ENCODE results near the gene DUOX1. TPM values are rescaled to one million over a fixed set of nuclear protein-coding genes. Genes with fewer than 3 reads are reported as not detected.

DUOX1 gene
- polyA plus RNA-seq, 1 of the 3 experiments (the other 2 are of a cell fraction): not detected

GRCh38 chr15:45143056-45143455 lies 13.3 kb downstream of the DUOX1 start (continued):
- TF ChIP-seq RFX5 (IDR thresholded peaks at IDR 0.05; ENCODE audit: low read length) (no peak), FOXJ3 (CRISPR knock-in tag; IDR thresholded peaks at IDR 0.05) (no peak), GATA2 (CRISPR knock-in tag; IDR thresholded peaks at IDR 0.05) (no peak), YY1 (IDR thresholded peaks at IDR 0.05; ENCODE audit: low read depth) (no peak), TAF1 (IDR thresholded peaks at IDR 0.05; ENCODE audit: borderline replicate concordance, low read depth, low read length) (no peak)

DNA sequence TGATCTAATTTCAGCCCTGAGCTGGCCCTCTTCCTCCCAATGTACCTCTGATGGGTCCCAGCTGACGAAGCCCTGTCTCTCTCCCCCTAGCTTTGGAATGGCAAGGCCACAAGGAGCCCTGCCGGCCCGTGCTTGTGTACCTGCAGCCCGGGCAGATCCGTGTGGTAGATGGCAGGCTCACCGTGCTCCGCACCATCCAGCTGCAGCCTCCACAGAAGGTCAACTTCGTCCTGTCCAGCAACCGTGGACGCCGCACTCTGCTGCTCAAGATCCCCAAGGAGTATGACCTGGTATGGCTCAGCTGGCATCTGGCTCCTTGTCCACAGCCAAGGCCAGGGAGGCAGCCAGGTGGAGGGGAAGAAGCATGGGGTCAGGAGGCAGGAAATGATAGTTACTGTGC lies 14.2 kb downstream of the DUOX1 start:
- Histone ChIP-seq H3K27me3 (ENCODE audit: insufficient read depth) (no peaks in the 10 kb centered on the region), H3K4me2 (no peak overlapping the region), H4K20me1 (ENCODE audit: insufficient read depth) (no peaks in the 10 kb centered on the region), H3K9me3 (no peaks in the 10 kb centered on the region), H3K4me3 (ENCODE audit: low read depth in 2 of 2, low read length in 1 of 2) (no peak overlapping the region), H2AFZ (ENCODE audit: low read depth) (no peak overlapping the region), H3F3A (replicated peaks; ENCODE audit: insufficient read depth) (no peaks in the 10 kb centered on the region), H3K9me2 (no peaks in the 10 kb centered on the region), H3K9ac (no peak overlapping the region), H3K27ac (ENCODE audit: low read depth in 2 of 2, low read length in 1 of 2) (no peak overlapping the region), H3K79me2 (ENCODE audit: insufficient read depth) (no peaks in the 10 kb centered on the region), H3K36me3 (replicated peaks in 1 of 2; ENCODE audit: control insufficient read depth in 1 of 2, insufficient read depth in 2 of 2, low read length in 1 of 2) (no peaks in the 10 kb centered on the region), H3K4me1 (ENCODE audit: control insufficient read depth in 1 of 2, insufficient read depth in 2 of 2, low read depth in 1 of 2, low read length in 1 of 2) (peaks cover 11% of the 10 kb centered on the region in 2 experiments; a peak in 3 of 4 replicates)
- ChIA-PET POLR2A (interaction anchor here (1.0 kb wide), 1 partner anchor 10 kb away, joined by 3 read pairs; no protein-coding TSS in a partner anchor), CTCF (interaction anchor here (1.4 to 3.2 kb wide), 2 partner anchors 14 to 26 kb away, joined by 6 to 14 read pairs; partner anchors contain the start of genes DUOX1 and DUOXA1)
- no peak for DNase-seq
- 82% methylated on average over 4 of the region's 11 CpGs for WGBS (ENCODE audit: low lambda C conversion rate)
- TF ChIP-seq MAX (IDR thresholded peaks at IDR 0.05; ENCODE audit: low read depth) (no peak), REST (IDR thresholded peaks at IDR 0.05; ENCODE audit: low read depth, low read length) (no peak), EZH2phosphoT487 (IDR thresholded peaks at IDR 0.05; ENCODE audit: borderline replicate concordance, low read depth) (no peak), SIN3A (IDR thresholded peaks at IDR 0.05; ENCODE audit: borderline replicate concordance, low read depth, low read length) (no peak), RCOR1 (IDR thresholded peaks at IDR 0.05; ENCODE audit: low read length) (no peak), NRF1 (IDR thresholded peaks at IDR 0.05; ENCODE audit: low read depth, low read length) (no peak), TCF12 (IDR thresholded peaks at IDR 0.05) (no peak), USF1 (IDR thresholded peaks at IDR 0.05; ENCODE audit: borderline replicate concordance, low read depth) (no peak)
